HepG2 (cell line): ENCODE results near the gene MAPKAPK3. TPM values are rescaled to one million over a fixed set of nuclear protein-coding genes. Genes with fewer than 3 reads are reported as not detected.

Experiments used
- AGO1 ChIP-seq: fragments of 200-400 bp; formaldehyde crosslinking; IDR thresholded peaks from 2 replicates; pipeline ENCODE4 v1.6.1; 2017; ENCODE audit warnings: mild to moderate bottlenecking, low read depth, low read length, moderate library complexity; ENCODE audit not compliant: poor library complexity, severe bottlenecking
- ARNTL ChIP-seq: sonication (generic); formaldehyde crosslinking; IDR thresholded peaks from 2 replicates; pipeline ENCODE4 v1.4.0; 2020; ENCODE audit warnings: mild to moderate bottlenecking, missing genetic modification reagents
- BCL6 ChIP-seq: IDR thresholded peaks from 2 replicates; pipeline ENCODE4 v1.6.1; 2016; ENCODE audit warnings: missing genetic modification reagents, missing compliant biosample characterization
- ETS1 ChIP-seq: sonication (generic); formaldehyde crosslinking; IDR thresholded peaks from 2 replicates; pipeline ENCODE4 v1.4.0; 2020; ENCODE audit warnings: missing genetic modification reagents
- IKZF1 ChIP-seq: fragments of 450-650 bp; IDR thresholded peaks from 2 replicates; pipeline ENCODE4 v1.7.1; 2016
- MTA1 ChIP-seq: sonication (generic); formaldehyde crosslinking; IDR thresholded peaks from 2 replicates; pipeline ENCODE4 v1.4.0; 2020; ENCODE audit warnings: missing genetic modification reagents, mild to moderate bottlenecking, borderline replicate concordance
- NKX3-1 ChIP-seq: sonication (generic); formaldehyde crosslinking; IDR thresholded peaks from 2 replicates; pipeline ENCODE4 v1.5.0; 2020; ENCODE audit warnings: missing genetic modification reagents
- RAD21 ChIP-seq: fragments of 450-650 bp; formaldehyde crosslinking; IDR thresholded peaks from 2 replicates; pipeline ENCODE4 v1.5.0; 2020; ENCODE audit warnings: mild to moderate bottlenecking
- RNF2 ChIP-seq: fragments of 450-650 bp; conservative IDR thresholded peaks from 2 replicates; pipeline ENCODE4 v1.6.1; 2016; ENCODE audit warnings: low read depth
- TAF15 ChIP-seq: fragments of 200-400 bp; formaldehyde crosslinking; IDR thresholded peaks from one replicate; pipeline ENCODE4 v1.6.1; 2018; ENCODE audit warnings: mild to moderate bottlenecking, low read depth, low read length; ENCODE audit not compliant: poor library complexity, severe bottlenecking
- TCF12 ChIP-seq, 2 experiments: fragments of 450-650 bp in 1 of 2; sonication (generic) in 1 of 2; formaldehyde crosslinking in 1 of 2; IDR thresholded peaks; 2 replicates each; pipeline versions ENCODE4 v1.6.1 to v1.8.0; 2017 to 2022; ENCODE audit warnings: antibody characterized with exemption in 1 of 2, mild to moderate bottlenecking in 1 of 2, missing genetic modification reagents in 1 of 2, moderate library complexity in 1 of 2
- THAP11 ChIP-seq: IDR thresholded peaks from 2 replicates; pipeline ENCODE4 v1.6.1; 2016; ENCODE audit warnings: missing biosample characterization, missing genetic modification reagents
- TOE1 ChIP-seq: sonication (generic); formaldehyde crosslinking; IDR thresholded peaks from 2 replicates; pipeline ENCODE4 v1.4.0; 2020; ENCODE audit warnings: mild to moderate bottlenecking, missing genetic modification reagents
- ZBTB39 ChIP-seq: sonication (generic); formaldehyde crosslinking; IDR thresholded peaks from 2 replicates; pipeline ENCODE4 v1.5.0; 2020; ENCODE audit warnings: missing genetic modification reagents
- ZBTB49 ChIP-seq: sonication (generic); formaldehyde crosslinking; IDR thresholded peaks from 2 replicates; pipeline ENCODE4 v1.4.0; 2020; ENCODE audit warnings: missing genetic modification reagents, borderline replicate concordance
- ZFY ChIP-seq: sonication (generic); formaldehyde crosslinking; IDR thresholded peaks from 2 replicates; pipeline ENCODE4 v1.4.0; 2020; ENCODE audit warnings: missing genetic modification reagents
- ZNF143 ChIP-seq: sonication (generic); formaldehyde crosslinking; IDR thresholded peaks from 2 replicates; pipeline ENCODE4 v1.4.0; 2020; ENCODE audit warnings: missing genetic modification reagents
- ZNF256 ChIP-seq: sonication (generic); formaldehyde crosslinking; conservative IDR thresholded peaks from 2 replicates; pipeline ENCODE4 v1.4.0; 2020; ENCODE audit warnings: missing genetic modification reagents
- ZNF563 ChIP-seq: sonication (generic); formaldehyde crosslinking; IDR thresholded peaks from 2 replicates; pipeline ENCODE4 v1.8.0; 2022; ENCODE audit warnings: mild to moderate bottlenecking, moderate library complexity, missing genetic modification reagents
- ZNF577 ChIP-seq: sonication (generic); formaldehyde crosslinking; IDR thresholded peaks from 2 replicates; pipeline ENCODE4 v1.4.0; 2020; ENCODE audit warnings: mild to moderate bottlenecking, low read depth, missing genetic modification reagents, borderline replicate concordance
- ZNF773 ChIP-seq: sonication (generic); formaldehyde crosslinking; IDR thresholded peaks from 2 replicates; pipeline ENCODE4 v1.4.0; 2020; ENCODE audit warnings: missing genetic modification reagents, borderline replicate concordance
- ZNF839 ChIP-seq: sonication (generic); formaldehyde crosslinking; IDR thresholded peaks from 2 replicates; pipeline ENCODE4 v1.4.0; 2020; ENCODE audit warnings: missing genetic modification reagents, mild to moderate bottlenecking, borderline replicate concordance
- polyA plus RNA-seq, 8 experiments: library from polyadenylated mRNA; depleted of rRNA in 3 of 8; stranded (reverse) in 7 of 8; unstranded in 1 of 8; fragments of >200 nt; fragmentation: Illumina TruSeq in 4 of 8; extraction: Trizol in 4 of 8; gene quantifications; 2 replicates each; pipeline versions ENCODE4 v1.2.1 to v1.2.3, GENCODE V29; 2011 to 2016; ENCODE audit warnings: low read depth in 4 of 8, missing spikeins in 1 of 8, mixed read lengths in 1 of 8; ENCODE audit not compliant: insufficient read depth in 1 of 8
- total RNA-seq, 5 experiments: library from RNA; depleted of rRNA; stranded (reverse); fragments of >200 nt; fragmentation: Illumina TruSeq; extraction: Trizol; gene quantifications; 2 replicates each; pipeline ENCODE4 v1.2.3, GENCODE V29; 2016; ENCODE audit warnings: low read depth in 1 of 5

The MAPKAPK3 gene
- total and polyA plus RNA-seq, 2 of the 13 experiments (the other 11 are each of a cell fraction or from before 2014, with no cell fraction given), result 39.9 to 41.2 TPM

- no peak for TF ChIP-seq TCF12 (IDR thresholded peaks at IDR 0.05)
- TF ChIP-seq TCF12 (CRISPR knock-in tag; IDR thresholded peaks at IDR 0.05), result peak; percentile 62; the same call in 1 of the 2 replicates
- TF ChIP-seq MTA1, result 0 out of 2 replicates have a peak, but pooled peaks have one; percentile 36
- 0 out of 2 replicates have a peak, but pooled peaks have one; percentile 22 for TF ChIP-seq RAD21 (CRISPR knock-in tag)
- no peak for TF ChIP-seq ARNTL (CRISPR knock-in tag)
- TF ChIP-seq ZBTB39 (CRISPR knock-in tag), result no peak
- no peak for TF ChIP-seq ZBTB49 (CRISPR knock-in tag)
- peak; percentile 84 for TF ChIP-seq ZFY (CRISPR knock-in tag)
- TF ChIP-seq NKX3-1 (CRISPR knock-in tag), result no peak
- TF ChIP-seq ZNF256 (CRISPR knock-in tag), result no peak
- peak; percentile 84 for TF ChIP-seq BCL6 (CRISPR knock-in tag)
- no peak for TF ChIP-seq ZNF839 (CRISPR knock-in tag)
- TF ChIP-seq IKZF1, result no peak
- peak; percentile 76 for TF ChIP-seq ZNF563 (CRISPR knock-in tag)
- no peak for TF ChIP-seq ZNF773 (CRISPR knock-in tag)
- TF ChIP-seq ZNF577 (CRISPR knock-in tag), result no peak
- peak; percentile 96 for TF ChIP-seq THAP11 (CRISPR knock-in tag)
- no peak for TF ChIP-seq RNF2
- peak; percentile 48 for TF ChIP-seq ZNF143 (CRISPR knock-in tag)
- no peak for TF ChIP-seq TAF15
- TF ChIP-seq AGO1, result peak; percentile 81
- peak; percentile 46; the same call in 1 of the 2 replicates for TF ChIP-seq TOE1 (CRISPR knock-in tag)
- no peak for TF ChIP-seq ETS1 (CRISPR knock-in tag)
Observed at GRCh38 chr3:50568947-50569749, 47.8 kb upstream of the MAPKAPK3 start, which contains the start of gene HEMK1 (continued).
